Spleen (tissue), 7 donors: ENCODE results near the gene TM9SF3.

Experiments used
- CTCF ChIP-seq, 11 experiments: fragments of 200-600 bp in 7 of 11; fragments of 450-650 bp in 4 of 11; sonication (generic) in 4 of 11; IDR thresholded peaks in 8 of 11; conservative IDR thresholded peaks in 3 of 11; 1 replicate in 7 of 11; 2 replicates in 4 of 11; pipeline versions ENCODE4 v1.4.0 to v1.8.0; 2016 to 2021; ENCODE audit warnings: antibody characterized with exemption in 11 of 11, inconsistent platforms in 4 of 11, mild to moderate bottlenecking in 1 of 11
- POLR2A ChIP-seq, 3 donors: fragments of 450-650 bp; IDR thresholded peaks; one replicate each; pipeline ENCODE4 v1.5.1; 2017; ENCODE audit warnings: antibody characterized with exemption in 3 of 3, mild to moderate bottlenecking in 1 of 3
- donor health status: DM: no; HTN: no; CAD: no; lungs with moderate emphysema.
- donor health status: DM: no; HTN: no; CAD: no.
- donor health status: DM: no; HTN: no; CAD: no.

- TF ChIP-seq CTCF (IDR thresholded peaks at IDR 0.05 in 8 of 11, conservative IDR thresholded peaks at IDR 0.05 in 3 of 11) (no peak), POLR2A (IDR thresholded peaks at IDR 0.05) (no peak)
Observed at GRCh38 chr10:96517284-96517683, 69.5 kb downstream of the TM9SF3 start.
